ENCODE data around the gene HUS1B. TPM values are rescaled to one million over a fixed set of nuclear protein-coding genes. Genes with fewer than 3 reads are reported as not detected.
"Not testable (repeated sequence)": the region's sequence is repeated elsewhere in the genome, so short reads cannot be mapped to it uniquely, and the experiment has no call there.

The HUS1B gene
- total RNA-seq, 4 donors from 2014 or later: 0.88 to 5.4 (median 3.0) TPM; not detected in 1

DNA sequence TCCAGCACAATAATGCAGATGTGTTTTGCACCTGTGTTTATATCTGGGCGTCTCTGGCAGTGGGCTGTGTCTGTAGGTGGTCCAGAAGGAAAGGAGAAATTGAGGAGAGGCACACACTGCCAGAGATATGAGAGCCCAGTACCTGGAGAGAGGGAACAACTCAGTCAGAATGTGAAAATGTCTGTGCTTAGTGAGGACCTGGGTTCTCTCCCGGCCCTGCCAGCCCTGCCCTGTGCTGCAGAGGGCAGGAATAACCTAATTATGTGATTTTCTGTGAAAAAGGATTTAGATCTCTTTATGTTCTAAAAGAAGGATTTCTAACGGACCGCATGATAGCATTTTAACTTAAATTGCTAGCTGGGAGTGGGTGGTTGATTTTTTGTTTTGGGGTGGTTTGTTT, 44.3 kb upstream of the HUS1B start:
- ATAC-seq (ENCODE audit: low FRiP score) (no peak), DNase-seq (ENCODE audit: low spot score) (no peak)
- TF ChIP-seq, protein P1, sequence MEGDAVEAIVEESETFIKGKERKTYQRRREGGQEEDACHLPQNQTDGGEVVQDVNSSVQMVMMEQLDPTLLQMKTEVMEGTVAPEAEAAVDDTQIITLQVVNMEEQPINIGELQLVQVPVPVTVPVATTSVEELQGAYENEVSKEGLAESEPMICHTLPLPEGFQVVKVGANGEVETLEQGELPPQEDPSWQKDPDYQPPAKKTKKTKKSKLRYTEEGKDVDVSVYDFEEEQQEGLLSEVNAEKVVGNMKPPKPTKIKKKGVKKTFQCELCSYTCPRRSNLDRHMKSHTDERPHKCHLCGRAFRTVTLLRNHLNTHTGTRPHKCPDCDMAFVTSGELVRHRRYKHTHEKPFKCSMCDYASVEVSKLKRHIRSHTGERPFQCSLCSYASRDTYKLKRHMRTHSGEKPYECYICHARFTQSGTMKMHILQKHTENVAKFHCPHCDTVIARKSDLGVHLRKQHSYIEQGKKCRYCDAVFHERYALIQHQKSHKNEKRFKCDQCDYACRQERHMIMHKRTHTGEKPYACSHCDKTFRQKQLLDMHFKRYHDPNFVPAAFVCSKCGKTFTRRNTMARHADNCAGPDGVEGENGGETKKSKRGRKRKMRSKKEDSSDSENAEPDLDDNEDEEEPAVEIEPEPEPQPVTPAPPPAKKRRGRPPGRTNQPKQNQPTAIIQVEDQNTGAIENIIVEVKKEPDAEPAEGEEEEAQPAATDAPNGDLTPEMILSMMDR (IDR thresholded peaks at IDR 0.05): no peak

DNA sequence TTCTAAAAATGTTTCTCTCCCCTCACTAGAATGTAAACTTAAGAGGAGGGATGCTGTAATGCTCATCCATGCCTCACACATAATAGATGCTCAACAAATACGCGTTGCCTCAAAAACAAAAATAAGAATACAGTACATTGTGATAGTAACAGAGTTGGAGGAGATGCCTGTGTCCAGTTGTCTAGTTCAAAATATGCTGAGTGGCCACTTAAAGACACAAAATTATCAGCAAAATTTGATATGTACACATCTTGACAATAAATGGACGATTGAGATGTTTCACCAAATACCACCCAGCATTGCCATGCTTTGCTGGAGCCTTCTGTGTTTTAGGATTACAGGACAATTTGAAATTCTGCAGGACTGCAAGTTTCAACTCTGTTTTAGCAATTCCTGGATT, 43.6 kb upstream of the HUS1B start:
- DNase-seq (ENCODE audit: low spot score): no peak
- TF ChIP-seq, protein P1 (IDR thresholded peaks at IDR 0.05): no peak

GRCh38 chr6:699319-699718, 42.4 kb upstream of the HUS1B start:
- TF ChIP-seq, protein P1 (IDR thresholded peaks at IDR 0.05): no peak
- no peak for ATAC-seq (ENCODE audit: low FRiP score)

More for the DNA sequence above, 43.6 kb upstream of the HUS1B start:
- no peak for ATAC-seq (ENCODE audit: low FRiP score)

DNA sequence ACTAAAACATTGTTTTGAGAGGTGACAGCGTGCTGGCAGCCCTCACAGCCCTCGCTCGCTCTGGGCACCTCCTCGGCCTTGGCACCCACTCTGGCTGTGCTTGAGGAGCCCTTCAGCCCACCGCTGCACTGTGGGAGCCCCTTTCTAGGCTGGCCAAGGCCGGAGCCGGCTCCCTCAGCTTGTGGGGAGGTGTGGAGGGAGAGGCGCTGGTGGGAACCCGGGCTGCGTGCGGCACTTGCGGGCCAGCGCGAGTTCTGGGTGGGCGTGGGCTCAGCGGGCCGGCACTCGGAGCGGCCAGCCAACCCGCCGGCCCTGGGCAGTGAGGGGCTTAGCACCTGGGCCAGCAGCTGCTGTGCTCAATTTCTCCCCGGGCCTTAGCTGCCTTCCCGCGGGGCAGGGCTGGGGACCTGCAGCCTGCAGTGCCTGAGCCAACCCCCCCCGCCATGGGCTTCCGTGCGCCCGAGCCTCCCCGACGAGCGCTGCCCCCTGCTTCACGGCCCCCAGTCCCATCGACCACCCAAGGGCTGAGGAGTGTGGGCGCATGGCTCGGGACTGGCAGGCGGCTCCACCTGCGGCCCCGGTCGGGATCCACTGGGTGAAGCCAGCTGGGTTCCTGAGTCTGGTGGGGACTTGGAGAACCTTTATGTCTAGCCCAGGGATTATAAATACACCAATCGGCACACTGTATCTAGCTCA, 37.7 kb upstream of the HUS1B start:
- not testable (repeated sequence) for DNase-seq (ENCODE audit: low spot score); ATAC-seq (ENCODE audit: low FRiP score)

More at GRCh38 chr6:699319-699718, 42.4 kb upstream of the HUS1B start:
- DNase-seq (ENCODE audit: low spot score): no peak

DNA sequence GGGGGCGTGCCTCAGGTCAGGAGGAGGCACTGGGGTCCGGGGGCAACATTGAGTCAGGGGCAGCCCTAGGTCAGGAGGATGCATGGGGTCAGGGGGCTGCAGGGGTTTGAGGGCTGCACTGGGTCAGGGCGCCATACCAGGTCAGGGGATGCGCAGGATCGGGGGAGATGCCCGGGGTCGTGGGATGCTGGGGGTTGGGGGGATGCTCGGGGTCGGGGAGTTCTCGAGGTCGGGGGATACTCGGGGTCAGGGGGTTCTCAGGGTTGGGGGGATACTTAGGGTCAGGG, 36.8 kb upstream of the HUS1B start:
- ATAC-seq (ENCODE audit: low FRiP score): no peak
- TF ChIP-seq, protein P1 (IDR thresholded peaks at IDR 0.05): no peak
- no peak for DNase-seq (ENCODE audit: low spot score)

DNA sequence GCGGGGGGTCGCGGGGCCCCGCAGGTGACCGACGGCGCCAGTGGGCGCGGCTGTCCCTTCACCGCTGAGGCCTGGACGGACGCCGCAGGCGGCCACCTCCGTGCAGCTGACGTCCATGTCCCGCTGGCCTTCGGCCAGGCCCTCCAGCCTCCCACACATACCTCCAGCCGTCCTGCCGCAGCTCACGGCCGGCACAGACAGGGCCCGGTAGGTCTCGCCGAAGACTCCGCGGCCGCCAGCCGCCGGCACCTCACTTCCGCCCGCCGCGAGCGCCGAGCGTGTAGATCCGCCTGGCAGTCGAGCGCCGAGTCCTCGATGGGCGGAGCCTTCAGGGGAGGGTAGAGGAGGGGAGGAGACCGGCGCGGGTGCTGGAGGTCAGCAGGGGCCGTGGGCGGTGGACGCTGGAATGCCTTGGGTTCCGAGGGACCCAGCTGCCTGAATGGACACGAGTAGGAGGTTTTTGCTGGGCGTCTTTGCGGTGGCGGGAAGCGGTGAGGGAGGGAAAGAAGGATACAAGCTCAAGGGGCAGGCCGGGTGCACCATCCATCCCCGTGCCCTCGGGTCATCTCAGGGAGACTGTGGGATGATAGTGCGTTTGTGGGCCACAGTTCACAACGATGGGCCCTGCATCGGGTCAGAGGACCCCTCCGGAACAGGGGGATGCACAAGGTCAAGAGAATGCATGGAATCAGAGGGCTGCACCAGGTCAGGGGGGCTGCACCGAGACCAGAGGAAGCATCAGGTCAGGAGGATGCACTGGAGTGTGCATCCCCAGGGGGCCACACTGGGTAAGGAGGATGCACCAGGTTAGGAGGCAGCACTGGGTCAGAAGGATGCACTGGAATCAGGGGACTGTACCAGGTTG, 36.2 kb upstream of the HUS1B start, which contains the start of gene EXOC2:
TSS of gene EXOC2 (minus strand) at position 282 of the 865 bp plus-strand sequence. CDS start 55,321 bp downstream, outside the sequence.
- DNase-seq (ENCODE audit: low spot score) (peak; percentile 59), ATAC-seq (ENCODE audit: low FRiP score) (peak; percentile 97)
- TF ChIP-seq, protein P1 (IDR thresholded peaks at IDR 0.05): no peak

GRCh38 chr6:692356-692851, 35.5 kb upstream of the HUS1B start:
- DNase-seq (ENCODE audit: low spot score) (no peak), ATAC-seq (ENCODE audit: low FRiP score) (peak; percentile 90)
- TF ChIP-seq, protein P1 (IDR thresholded peaks at IDR 0.05): no peak

All from omental fat pad (tissue), 4 donors.